Progenitor cell of endocrine pancreas (in vitro differentiated cells): ENCODE results near the gene ROBO2. TPM values are rescaled to one million over a fixed set of nuclear protein-coding genes. Genes with fewer than 3 reads are reported as not detected.

ENCODE experiments used
- DNase-seq: peaks from one replicate; pipeline ENCODE4 v3.0.0; 2021; ENCODE audit warnings: low spot score; ENCODE audit not compliant: unreplicated experiment
- H3K27ac Mint-ChIP-seq: 2 replicates; pipeline ENCODE4 v1.8.0; 2021; ENCODE audit warnings: mild to moderate bottlenecking, moderate library complexity, mixed read lengths
- H3K27me3 Mint-ChIP-seq: 2 replicates; pipeline ENCODE4 v1.8.0; 2021; ENCODE audit warnings: mixed read lengths
- H3K36me3 Mint-ChIP-seq: 2 replicates; pipeline ENCODE4 v1.8.0; 2022; ENCODE audit warnings: mixed read lengths; ENCODE audit not compliant: insufficient read depth
- H3K4me1 Mint-ChIP-seq: 2 replicates; pipeline ENCODE4 v1.8.0; 2021; ENCODE audit warnings: low read depth, mixed read lengths
- H3K4me3 Mint-ChIP-seq: 2 replicates; pipeline ENCODE4 v1.8.0; 2021; ENCODE audit warnings: low read depth, mild to moderate bottlenecking, moderate library complexity, mixed read lengths
- H3K9me3 Mint-ChIP-seq: 2 replicates; pipeline ENCODE4 v1.8.0; 2021; ENCODE audit warnings: low read depth, mixed read lengths
- total RNA-seq: library from RNA; stranded (reverse); gene quantifications from 2 replicates; pipeline ENCODE4 v1.2.1, GENCODE V29; 2021
- TF ChIP-seq, protein P1 (sequence below): fragments of 200-600 bp; sonication (generic); IDR thresholded peaks from one replicate; pipeline ENCODE4 v1.5.0; 2021; ENCODE audit warnings: antibody characterized with exemption, mild to moderate bottlenecking; ENCODE audit not compliant: unreplicated experiment

The ROBO2 gene
- total RNA-seq, 1 donor from 2014 or later, result 75.2 TPM

DNA sequence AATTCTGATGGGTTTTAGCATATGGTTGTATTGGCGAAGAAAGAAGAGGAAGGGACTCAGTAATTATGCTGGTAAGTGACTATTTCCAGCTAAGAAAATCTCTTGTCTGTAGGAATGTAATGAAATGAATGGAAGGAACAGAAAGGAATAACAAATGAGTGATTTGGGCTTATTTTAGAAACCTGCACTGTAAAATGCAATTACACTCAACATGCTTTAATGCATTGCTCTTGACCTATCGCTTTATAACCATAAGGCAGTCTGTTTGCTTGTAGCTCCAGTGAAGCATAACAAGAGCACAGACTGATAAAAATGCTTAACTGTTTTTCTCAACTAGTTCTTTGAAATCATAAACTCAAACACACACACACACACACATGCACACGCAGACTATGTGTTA is 549.0 kb downstream of the ROBO2 start:
- Mint-ChIP-seq H3K4me1 (no peaks in the 10 kb centered on the region), H3K4me3 (no peak overlapping the region)
- no peak for DNase-seq

DNA sequence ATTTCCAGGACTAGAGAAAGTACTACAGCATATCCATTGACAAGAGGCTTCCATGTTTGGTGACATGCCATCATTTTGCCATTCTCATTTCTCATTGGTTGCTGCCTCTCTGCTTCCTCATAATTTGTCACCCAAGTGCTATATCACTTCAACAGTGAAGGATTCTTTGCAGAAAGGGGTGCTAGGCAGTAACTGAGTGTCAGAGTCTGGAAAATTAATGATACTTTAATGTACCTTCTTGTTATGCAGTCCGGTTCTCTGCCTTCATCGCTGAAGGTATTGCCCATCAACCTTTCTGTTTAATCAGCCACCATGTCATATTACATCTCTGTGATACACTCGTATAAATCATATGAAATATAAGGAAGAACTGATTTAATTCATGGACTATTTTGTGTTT is 550.3 kb downstream of the ROBO2 start:
- Mint-ChIP-seq H3K36me3 (peaks cover 18% of the 10 kb centered on the region), H3K9me3 (no peaks in the 10 kb centered on the region), H3K4me3 (no peak overlapping the region), H3K27ac (no peak overlapping the region), H3K4me1 (no peaks in the 10 kb centered on the region), H3K27me3 (no peaks in the 10 kb centered on the region)
- DNase-seq, result no peak
- TF ChIP-seq, protein P1, sequence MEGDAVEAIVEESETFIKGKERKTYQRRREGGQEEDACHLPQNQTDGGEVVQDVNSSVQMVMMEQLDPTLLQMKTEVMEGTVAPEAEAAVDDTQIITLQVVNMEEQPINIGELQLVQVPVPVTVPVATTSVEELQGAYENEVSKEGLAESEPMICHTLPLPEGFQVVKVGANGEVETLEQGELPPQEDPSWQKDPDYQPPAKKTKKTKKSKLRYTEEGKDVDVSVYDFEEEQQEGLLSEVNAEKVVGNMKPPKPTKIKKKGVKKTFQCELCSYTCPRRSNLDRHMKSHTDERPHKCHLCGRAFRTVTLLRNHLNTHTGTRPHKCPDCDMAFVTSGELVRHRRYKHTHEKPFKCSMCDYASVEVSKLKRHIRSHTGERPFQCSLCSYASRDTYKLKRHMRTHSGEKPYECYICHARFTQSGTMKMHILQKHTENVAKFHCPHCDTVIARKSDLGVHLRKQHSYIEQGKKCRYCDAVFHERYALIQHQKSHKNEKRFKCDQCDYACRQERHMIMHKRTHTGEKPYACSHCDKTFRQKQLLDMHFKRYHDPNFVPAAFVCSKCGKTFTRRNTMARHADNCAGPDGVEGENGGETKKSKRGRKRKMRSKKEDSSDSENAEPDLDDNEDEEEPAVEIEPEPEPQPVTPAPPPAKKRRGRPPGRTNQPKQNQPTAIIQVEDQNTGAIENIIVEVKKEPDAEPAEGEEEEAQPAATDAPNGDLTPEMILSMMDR, result no peak

More for the DNA sequence above, 549.0 kb downstream of the ROBO2 start:
- no peaks in the 10 kb centered on the region for H3K9me3 Mint-ChIP-seq
- H3K27ac Mint-ChIP-seq, result no peak overlapping the region
- peaks cover 16% of the 10 kb centered on the region for H3K36me3 Mint-ChIP-seq
- TF ChIP-seq, protein P1, result no peak
- no peaks in the 10 kb centered on the region for H3K27me3 Mint-ChIP-seq

DNA sequence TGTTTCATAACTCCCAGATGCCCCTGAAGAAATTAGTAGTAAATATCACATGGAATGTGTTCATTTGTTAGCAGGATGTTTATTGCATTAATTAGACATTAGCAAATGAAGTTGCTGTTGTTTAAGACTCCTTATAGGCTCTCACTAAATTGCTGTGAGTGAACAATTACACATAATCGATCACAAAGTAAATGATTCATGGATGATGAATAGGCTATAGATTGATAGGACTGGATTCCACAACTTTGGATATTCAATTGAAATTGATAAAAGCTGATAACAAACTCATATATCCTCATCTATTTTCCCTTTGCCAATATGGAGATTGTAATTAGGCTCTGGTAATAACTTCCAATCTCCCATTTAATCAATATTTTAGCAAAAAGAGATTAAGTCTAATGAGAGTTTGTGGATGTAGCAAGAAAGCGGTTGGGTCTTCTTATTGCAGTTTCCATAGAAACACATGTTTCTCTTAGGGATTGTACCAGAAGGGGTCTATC is 555.5 kb downstream of the ROBO2 start:
- Mint-ChIP-seq H3K27me3 (no peaks in the 10 kb centered on the region), H3K9me3 (no peaks in the 10 kb centered on the region), H3K36me3 (peaks cover 20% of the 10 kb centered on the region), H3K4me3 (no peak overlapping the region), H3K27ac (no peak overlapping the region), H3K4me1 (no peaks in the 10 kb centered on the region)
- DNase-seq, result no peak
- TF ChIP-seq, protein P1, result no peak

DNA sequence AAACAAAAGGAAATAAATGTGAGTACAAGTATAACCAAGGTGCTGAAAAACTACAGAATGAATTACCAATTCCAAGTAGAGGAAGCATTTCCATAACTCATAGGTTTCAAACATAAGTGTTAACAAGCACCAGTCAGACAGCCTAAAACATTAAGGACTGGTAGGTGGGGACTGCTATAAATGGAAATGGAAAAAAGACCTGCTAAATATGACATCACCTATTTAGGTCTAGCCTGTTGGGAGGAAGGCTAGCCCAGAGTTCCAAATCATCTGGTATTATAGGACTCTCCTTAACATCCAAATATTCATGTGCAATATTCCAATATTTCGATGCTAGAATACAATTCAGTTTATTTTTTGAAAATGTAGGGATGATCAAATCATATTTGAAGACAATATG is 560.0 kb downstream of the ROBO2 start:
- Mint-ChIP-seq H3K27ac (no peak overlapping the region), H3K9me3 (no peaks in the 10 kb centered on the region), H3K4me3 (no peak overlapping the region), H3K4me1 (no peaks in the 10 kb centered on the region), H3K27me3 (no peaks in the 10 kb centered on the region), H3K36me3 (peaks cover 23% of the 10 kb centered on the region)
- DNase-seq, result no peak
- TF ChIP-seq, protein P1, result no peak

DNA sequence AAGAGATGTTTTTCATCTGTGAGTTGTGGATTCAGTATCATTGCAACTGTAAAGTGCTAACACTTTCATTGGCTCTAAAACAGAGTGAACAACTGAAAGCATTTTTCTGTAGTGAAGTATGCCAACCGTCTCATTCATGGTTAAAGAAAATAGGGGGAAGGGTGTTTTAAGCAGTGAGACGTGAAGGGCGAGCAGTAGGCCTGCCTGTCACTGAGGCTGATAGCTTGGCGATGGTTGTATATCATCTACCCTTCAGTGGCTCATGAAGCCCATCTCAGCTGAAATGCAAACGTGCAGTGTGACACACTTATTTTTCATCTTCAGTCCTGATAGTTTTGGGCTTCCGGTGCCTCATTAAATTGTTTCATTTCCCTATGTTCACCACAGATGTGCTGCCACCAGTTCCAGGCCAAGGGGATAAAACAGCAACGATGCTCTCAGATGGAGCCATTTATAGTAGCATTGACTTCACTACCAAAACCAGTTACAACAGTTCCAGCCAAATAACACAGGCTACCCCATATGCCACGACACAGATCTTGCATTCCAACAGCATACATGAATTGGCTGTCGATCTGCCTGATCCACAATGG is 562.0 kb downstream of the ROBO2 start:
- no peak overlapping the region for H3K4me3 Mint-ChIP-seq

More for the DNA sequence above, 562.0 kb downstream of the ROBO2 start:
- H3K27me3 Mint-ChIP-seq, result no peaks in the 10 kb centered on the region
- peaks cover 1% of the 10 kb centered on the region for H3K4me1 Mint-ChIP-seq
- no peak for DNase-seq
- peaks cover 10% of the 10 kb centered on the region for H3K36me3 Mint-ChIP-seq
- no peaks in the 10 kb centered on the region for H3K9me3 Mint-ChIP-seq
- TF ChIP-seq, protein P1, result no peak
- no peak overlapping the region for H3K27ac Mint-ChIP-seq
